ENCODE measurements around the gene FCN2.

The FCN2 gene

GRCh38 chr9:134889386-134890154 lies 9.0 kb downstream of the FCN2 start:
- no peak for DNase-seq

GRCh38 chr9:134890155-134890495 lies 9.5 kb downstream of the FCN2 start:
- DNase-seq: no peak

GRCh38 chr9:134891053-134891452 lies 10.4 kb downstream of the FCN2 start:
- DNase-seq: no peak

- no peak for DNase-seq
Measured at GRCh38 chr9:134891713-134892112, 11.1 kb downstream of the FCN2 start.

- DNase-seq: no peak
Measured at GRCh38 chr9:134892221-134892620, 11.6 kb downstream of the FCN2 start.

GRCh38 chr9:134892820-134893420 lies 12.3 kb downstream of the FCN2 start:
- no peak for DNase-seq

- DNase-seq: no peak
Measured at GRCh38 chr9:134894136-134894860, 13.7 kb downstream of the FCN2 start.

GRCh38 chr9:134895097-134895496 lies 14.5 kb downstream of the FCN2 start:
- DNase-seq: no peak

- DNase-seq: no peak
Measured at GRCh38 chr9:134895567-134895907, 14.9 kb downstream of the FCN2 start.

GRCh38 chr9:134895908-134896833 lies 15.6 kb downstream of the FCN2 start:
- no peak for DNase-seq

GRCh38 chr9:134896834-134897583 lies 16.4 kb downstream of the FCN2 start:
- no peak for DNase-seq

GRCh38 chr9:134897584-134898170 lies 17.1 kb downstream of the FCN2 start:
- no peak for DNase-seq

- DNase-seq: no peak
Measured at GRCh38 chr9:134898319-134898718, 17.7 kb downstream of the FCN2 start.

- DNase-seq: no peak
Measured at GRCh38 chr9:134899168-134899567, 18.6 kb downstream of the FCN2 start.

- no peak for DNase-seq
Measured at GRCh38 chr9:134899818-134900217, 19.2 kb downstream of the FCN2 start.

GRCh38 chr9:134902936-134903335 lies 22.3 kb downstream of the FCN2 start:
- no peak for DNase-seq

GRCh38 chr9:134908524-134909309 lies 28.1 kb downstream of the FCN2 start:
- no peak for DNase-seq

- DNase-seq: no peak
Measured at GRCh38 chr9:134909511-134910481, 29.2 kb downstream of the FCN2 start.

GRCh38 chr9:134912126-134912840 lies 31.7 kb downstream of the FCN2 start:
- no peak for DNase-seq
